GM18520 (cell line): ENCODE results near the gene PTK6.
"Not testable (repeated sequence)": the region's sequence is repeated elsewhere in the genome, so short reads cannot be mapped to it uniquely, and the experiment has no call there.

Source experiments
- ATAC-seq: cut with Tn5 transposase; IDR thresholded peaks from one replicate; pipeline ENCODE4 v1.9.1; 2021; ENCODE audit not compliant: unreplicated experiment

The PTK6 gene

GRCh38 chr20:63559485-63560332, 22.5 kb upstream of the PTK6 start:
- ATAC-seq = not testable (repeated sequence)

DNA sequence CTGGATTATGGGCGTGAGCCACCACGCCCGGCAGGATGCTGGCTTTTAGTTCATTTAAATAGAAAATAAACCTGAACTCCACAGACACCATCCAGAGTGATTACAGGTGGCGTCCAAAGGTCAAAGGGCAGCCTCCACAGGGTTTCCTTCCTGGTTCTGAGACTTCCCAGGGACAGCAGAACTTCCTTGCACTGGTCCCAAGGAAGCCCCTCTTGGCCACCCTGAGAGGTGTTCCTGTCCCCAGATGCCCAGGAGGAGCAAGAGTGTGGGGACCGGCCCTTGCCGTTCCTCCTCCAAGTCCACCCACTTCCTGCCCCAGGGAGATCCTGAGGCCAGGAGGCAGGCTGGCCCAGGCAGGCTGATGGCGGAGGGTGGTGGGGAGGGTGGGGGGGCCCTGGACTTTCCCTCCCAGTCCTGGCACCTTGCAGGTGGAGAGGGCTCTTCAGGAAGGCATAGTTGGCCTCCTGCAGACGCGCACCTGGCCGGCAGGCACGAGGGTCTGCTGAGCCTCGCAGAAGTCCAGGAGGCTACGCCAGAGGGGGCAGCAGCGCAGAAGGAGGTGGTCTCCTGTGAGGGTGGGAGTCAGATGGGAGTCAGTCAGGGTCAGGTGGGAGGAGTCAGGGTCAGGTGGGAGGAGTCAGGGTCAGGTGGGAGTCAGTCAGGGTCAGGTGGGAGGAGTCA, 21.8 kb upstream of the PTK6 start:
- no peak for ATAC-seq

GRCh38 chr20:63557481-63557891, 20.3 kb upstream of the PTK6 start:
- no peak for ATAC-seq

- no peak for ATAC-seq
Measured at GRCh38 chr20:63556873-63557478, 19.8 kb upstream of the PTK6 start.

DNA sequence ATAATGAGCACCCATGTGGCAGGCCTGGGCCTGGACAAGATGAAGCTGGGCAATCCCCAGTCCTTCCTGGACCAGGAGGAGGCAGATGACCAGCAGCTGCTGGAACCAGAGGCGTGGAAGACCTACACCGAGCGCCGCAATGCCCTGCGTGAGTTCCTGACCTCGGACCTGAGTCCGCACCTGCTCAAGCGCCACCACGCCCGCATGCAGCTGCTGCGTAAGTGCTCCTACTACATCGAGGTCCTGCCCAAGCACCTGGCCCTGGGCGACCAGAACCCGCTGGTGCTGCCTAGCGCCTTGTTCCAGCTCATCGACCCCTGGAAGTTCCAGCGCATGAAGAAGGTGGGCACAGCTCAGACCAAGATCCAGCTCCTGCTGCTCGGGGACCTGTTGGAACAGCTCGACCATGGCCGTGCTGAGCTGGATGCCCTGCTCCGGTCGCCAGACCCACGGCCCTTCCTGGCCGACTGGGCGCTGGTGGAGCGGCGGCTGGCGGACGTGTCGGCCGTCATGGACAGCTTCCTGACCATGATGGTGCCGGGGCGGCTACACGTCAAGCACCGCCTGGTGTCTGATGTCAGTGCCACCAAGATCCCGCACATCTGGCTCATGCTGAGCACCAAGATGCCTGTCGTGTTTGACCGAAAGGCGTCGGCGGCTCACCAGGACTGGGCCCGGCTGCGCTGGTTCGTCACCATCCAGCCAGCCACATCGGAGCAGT, 18.6 kb upstream of the PTK6 start:
- no peak for ATAC-seq

GRCh38 chr20:63554361-63555278, 17.4 kb upstream of the PTK6 start:
- ATAC-seq = no peak

DNA sequence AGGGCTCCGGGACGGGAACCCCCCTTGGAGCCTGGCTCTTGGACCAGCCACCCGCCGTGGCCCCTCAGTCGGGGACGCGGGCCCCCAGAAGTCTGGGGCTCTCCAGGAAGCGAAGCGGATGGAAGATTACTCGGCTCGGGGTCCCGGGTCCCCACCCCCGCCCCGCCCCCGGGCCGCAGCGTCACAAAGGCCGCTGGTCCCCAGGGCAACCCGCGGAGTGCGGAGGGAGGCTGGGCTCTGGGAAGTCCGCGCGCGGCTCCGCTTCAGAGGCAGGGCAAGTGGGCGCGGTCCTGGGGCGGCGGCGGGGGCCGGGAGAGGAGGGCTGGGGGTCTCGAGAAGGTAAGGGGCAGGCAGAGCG, 16.7 kb upstream of the PTK6 start, which contains the start of gene FNDC11:
Gene FNDC11, plus strand, starts transcription at position 227 of the 358 bp plus-strand sequence. CDS start 1,505 bp downstream, outside the sequence.
- ATAC-seq = no peak

DNA sequence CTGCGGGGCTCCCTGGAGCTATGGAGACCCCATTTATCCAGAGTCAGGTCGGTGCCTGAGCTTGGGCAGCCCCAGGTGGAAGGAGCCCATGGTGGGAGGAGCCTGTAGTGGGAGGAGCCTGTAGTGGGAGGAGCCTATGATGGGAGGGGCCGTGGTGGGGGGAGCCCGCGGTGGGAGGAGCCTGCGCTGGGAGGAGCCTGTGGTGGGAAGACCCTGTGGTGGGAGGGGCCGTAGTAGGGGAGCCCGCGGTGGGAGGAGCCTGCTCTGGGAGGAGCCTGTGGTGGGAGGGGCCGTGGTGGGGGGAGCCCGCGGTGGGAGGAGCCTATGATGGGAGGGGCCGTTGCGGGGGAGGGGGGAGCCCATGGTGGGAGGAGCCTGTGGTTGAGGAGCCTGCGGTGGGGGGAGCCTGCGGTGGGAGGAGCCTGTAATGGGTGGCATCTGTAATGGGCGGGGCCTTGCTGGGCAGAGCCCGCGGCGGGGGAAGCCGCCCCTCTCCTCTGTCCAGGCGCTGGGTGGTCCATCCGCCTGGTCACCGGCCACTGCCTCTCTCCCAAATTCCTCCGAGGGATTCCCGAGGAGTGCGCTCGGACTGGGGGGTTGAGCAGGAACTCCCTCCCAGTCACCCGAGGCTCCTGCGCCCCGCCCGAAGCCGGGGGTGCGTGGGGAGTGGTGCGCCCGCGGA, 16.2 kb upstream of the PTK6 start:
- no peak for ATAC-seq

DNA sequence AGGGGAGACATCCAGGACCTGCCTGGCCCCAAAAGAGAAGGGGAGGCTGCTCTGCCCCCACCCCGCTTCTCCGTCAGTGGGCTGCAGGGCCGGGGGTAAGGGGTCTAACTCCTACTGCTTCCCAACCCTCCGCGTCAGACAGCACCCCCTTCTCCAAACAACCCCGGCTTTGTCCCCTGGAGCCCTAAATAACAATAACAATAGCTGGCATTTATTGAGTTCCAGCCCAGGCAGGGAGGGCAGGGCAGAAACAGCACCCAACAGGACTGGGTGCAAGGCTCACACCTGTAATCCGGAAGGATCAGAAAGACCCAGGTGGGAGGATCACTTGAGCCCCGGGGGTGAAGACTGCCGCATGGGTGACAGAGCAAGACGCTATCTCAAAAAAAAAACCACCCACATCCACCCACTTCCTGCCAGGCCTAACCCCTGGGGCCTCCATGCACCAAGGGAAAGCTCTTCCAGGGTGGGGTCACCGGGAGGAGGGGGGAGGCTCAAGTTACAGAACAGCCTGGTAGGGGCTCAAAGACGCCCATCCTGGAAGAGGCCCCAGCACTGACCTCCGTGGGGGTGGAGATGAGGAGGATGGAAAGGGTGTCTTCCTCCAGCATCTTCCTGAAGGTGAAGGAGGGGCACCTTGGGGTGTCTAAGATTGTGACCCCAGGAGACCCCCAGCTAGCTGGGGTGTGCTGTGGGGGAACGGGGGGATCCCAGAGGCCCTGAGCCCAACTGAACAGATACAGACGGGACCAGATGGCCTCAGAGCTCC, 15.5 kb upstream of the PTK6 start:
- no peak for ATAC-seq

GRCh38 chr20:63551068-63551467, 13.9 kb upstream of the PTK6 start:
- no peak for ATAC-seq

- ATAC-seq = no peak
Measured at GRCh38 chr20:63549679-63550282, 12.6 kb upstream of the PTK6 start.

GRCh38 chr20:63549019-63549418, 11.8 kb upstream of the PTK6 start:
- no peak for ATAC-seq

DNA sequence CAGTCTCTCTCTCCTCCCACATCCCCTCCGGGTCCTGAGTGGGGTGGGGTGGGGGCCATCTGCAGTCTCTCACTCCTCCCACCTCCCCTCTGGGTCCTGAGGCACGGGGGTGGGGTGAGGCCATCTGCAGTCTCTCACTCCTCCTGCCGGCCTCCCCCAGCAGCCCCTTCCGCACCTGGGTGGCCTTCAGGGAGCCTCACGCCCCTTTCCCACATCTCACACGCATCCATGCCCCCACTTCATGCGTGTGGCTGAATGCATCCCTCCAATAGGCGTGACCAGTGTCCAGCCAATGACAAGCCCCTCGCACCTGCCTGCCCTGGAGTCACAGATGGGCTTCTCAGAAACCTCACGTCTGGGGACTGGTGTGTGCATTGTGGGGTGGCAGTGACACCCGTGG, 11.4 kb upstream of the PTK6 start:
- ATAC-seq = no peak

GRCh38 chr20:63547725-63548480, 10.7 kb upstream of the PTK6 start, which contains the start of gene SRMS:
TSS of gene SRMS (minus strand) at chr20:63547749. CDS start at chr20:63547463, 286 bp downstream.
- ATAC-seq = no peak

DNA sequence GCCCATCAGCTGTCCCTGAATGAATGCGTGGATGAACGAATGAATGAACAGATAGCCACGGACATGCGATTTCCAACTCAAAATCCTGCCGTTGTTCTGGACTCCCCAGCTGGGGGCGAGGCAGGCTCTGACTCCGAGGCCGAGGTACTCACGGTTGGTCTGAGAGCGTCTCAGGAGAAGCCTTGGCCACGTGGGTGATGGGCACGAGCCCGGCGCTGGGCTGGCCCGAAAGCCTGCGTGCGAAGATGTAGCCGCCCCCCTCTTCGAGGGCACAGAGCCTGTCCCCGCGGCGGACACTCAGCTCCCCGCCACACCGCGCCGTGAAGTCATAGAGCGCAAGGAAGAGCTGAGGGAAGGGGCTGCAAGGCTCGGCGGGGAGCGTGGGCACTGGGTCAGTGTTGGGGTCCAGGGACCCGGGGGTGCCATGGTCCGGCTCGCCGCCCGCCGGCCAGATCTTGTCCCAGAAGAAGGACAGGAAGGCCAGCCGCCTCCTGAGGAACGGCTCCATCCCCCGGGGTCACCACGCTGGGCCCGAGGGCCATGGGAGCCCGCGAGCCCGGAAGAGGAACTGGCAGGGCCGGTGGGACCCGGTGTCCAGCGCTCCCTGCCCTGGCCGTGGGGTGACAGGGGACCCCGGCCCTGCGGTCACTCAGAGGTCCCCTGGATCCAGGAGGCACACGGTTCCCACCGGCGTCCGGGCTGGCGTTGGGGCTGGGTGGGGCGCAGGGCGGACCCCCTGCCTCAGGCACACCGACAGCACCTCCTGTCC, 10.0 kb upstream of the PTK6 start:
- no peak for ATAC-seq

- no peak for ATAC-seq
Measured at GRCh38 chr20:63546256-63546955, 9.2 kb upstream of the PTK6 start.
